Occipital lobe (tissue), 2 donors: ENCODE measurements around the gene PLAAT4. TPM values are rescaled to one million over a fixed set of nuclear protein-coding genes. Genes with fewer than 3 reads are reported as not detected.
"Not testable (repeated sequence)": the region's sequence is repeated elsewhere in the genome, so short reads cannot be mapped to it uniquely, and the experiment has no call there.

Experiments
- DNase-seq: peaks from one replicate; lab custom pipeline; 2025; lab: John Stamatoyannopoulos, UW
- total RNA-seq: library from RNA; depleted of rRNA; stranded (reverse); fragments of >200 nt; gene quantifications from one replicate; pipeline ENCODE4 v1.2.3, GENCODE V29; 2014

Gene PLAAT4
- total RNA-seq, 1 donor from 2014 or later: 2.3 TPM

DNA sequence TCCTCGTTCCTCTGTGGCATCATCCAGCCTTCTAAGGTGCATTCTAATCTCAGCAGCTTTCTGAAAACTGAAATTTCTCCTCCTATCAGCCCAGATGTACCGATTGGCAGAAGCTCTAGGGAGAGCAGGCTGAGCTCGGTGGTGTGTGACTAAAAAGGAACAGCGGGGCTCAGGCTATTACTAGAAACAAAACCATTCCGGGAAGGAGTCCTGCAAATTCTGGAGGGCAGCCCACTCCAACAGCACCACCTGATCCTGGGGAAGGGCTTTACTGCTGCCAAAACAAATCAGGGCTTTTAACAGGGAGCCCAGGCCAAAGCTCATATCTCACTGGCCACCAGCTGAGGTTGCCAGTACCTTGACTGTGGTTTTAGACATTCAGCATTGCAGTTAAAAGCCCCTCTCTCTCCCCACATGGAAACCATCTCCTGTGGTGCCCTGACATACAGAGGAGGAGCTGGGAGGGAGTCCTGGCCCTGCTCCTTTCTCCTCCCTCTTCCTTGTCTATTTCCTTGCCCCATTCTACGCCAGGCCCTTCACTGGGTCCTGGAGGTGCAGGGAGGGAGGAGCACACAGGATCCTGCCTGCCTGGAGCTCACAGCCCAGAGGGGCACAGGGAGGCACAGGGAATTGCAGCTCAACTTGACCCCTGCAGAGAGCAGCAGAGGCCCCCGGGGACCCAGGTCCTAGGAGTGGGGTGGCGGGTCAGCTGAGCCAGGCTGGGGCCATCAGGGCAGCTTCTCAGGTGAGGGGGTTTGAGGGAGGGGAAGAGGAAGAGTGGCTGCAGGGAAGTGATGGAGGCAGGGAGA lies 889 bp downstream of the PLAAT4 start:
- DNase-seq: peak; percentile 73

DNA sequence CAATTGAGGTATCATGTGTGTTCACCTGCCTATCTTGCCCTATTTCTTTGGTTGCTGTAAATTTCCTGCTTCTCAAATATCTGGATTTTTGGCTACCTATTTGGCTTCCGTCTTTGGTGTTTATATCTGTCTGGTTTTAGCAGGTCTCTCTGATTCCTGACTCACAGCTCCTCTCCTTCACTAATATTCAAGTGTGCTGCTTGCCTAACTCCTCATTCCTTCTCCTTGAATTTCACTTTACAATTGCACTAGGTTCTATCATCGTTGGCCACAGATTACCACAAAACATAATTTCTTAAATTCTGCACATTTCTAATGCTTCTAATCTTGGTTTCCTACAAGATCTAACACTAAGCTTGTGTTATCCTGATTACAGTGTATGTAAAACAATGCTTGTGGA lies 5.9 kb downstream of the PLAAT4 start:
- DNase-seq: not testable (repeated sequence)

DNA sequence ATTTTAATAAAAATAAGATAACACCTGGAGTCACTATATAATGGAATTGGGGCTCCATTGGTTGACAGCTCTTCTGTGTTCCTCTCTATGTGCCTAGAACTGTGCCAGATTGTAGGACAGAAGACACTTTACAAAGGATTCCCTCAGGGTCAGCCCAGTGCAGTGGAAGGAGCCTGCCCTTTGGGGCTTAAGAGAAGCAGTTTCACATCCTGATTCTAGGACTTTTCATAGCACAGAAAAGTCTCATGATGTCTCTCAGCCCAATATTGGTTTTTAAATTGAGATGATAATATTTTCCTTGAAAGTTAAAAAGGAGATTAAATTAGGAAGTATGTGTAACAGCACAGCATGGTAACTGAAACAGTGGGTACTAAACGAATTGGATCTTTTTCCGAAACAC lies 7.1 kb downstream of the PLAAT4 start:
- DNase-seq: no peak

GRCh38 chr11:63547061-63547460 lies 10.5 kb downstream of the PLAAT4 start:
- no peak for DNase-seq

DNA sequence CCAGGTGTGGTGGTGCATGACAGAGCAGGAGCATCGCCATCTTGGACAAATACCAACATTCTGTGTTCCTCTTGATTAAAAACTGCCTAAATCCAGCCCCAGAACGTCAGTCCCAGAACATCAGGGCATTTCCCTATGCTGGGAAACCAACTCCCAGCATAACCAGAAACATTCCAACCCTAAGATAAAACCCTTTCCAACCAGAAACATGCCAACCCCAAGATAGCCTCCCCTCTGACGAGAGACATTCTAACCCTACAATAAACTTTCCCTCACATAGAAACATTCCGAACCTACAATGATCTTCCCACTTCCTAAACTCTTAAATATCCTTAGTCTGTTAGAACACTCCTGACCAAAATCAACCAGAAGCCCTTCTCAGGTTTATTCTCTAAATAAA lies 11.6 kb downstream of the PLAAT4 start:
- DNase-seq: no peak

- DNase-seq: no peak
Observed at GRCh38 chr11:63549411-63549810, 12.8 kb downstream of the PLAAT4 start.

GRCh38 chr11:63550156-63550700 lies 13.6 kb downstream of the PLAAT4 start:
- DNase-seq: not testable (repeated sequence)

GRCh38 chr11:63551091-63551888 lies 14.7 kb downstream of the PLAAT4 start:
- DNase-seq: no peak

- no peak for DNase-seq
Observed at GRCh38 chr11:63551889-63552266, 15.3 kb downstream of the PLAAT4 start.

- no peak for DNase-seq
Observed at GRCh38 chr11:63552921-63553320, 16.3 kb downstream of the PLAAT4 start.

DNA sequence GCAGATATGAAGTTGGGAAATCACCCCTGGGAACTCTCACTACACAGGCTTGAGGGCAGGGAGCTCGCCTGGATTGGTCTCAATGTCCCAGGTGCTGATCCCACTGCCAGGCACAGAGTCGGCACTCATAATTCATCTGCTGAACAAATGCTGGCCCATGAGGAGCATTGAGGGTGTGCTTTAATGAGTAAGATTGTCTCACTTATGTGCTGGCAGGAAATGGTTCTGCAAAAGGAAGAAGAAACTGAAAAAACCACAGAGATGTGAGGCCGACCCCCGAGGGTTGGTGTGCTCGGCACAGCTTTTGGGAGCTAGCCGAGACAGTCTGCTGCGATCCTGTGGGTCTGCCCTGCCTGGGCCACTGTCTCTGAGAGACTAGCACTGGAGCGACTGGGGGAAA lies 17.2 kb downstream of the PLAAT4 start:
- DNase-seq: no peak

DNA sequence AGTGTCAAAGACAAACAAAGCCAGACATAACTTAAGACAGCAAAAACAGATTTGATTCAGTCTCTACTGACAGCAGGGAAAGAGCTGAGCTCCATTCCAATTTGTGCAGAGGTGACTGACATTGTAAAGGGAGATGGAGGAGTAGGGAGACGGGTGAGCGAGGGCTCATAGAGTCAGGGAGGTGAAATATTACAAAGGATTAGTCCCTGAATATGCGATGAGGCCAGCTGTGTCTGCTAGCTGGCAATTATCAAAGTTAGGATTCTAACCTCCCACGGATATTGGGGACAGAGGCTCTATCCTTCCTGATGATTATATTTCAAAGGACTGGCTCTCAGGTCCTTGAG lies 18.2 kb downstream of the PLAAT4 start:
- no peak for DNase-seq

DNA sequence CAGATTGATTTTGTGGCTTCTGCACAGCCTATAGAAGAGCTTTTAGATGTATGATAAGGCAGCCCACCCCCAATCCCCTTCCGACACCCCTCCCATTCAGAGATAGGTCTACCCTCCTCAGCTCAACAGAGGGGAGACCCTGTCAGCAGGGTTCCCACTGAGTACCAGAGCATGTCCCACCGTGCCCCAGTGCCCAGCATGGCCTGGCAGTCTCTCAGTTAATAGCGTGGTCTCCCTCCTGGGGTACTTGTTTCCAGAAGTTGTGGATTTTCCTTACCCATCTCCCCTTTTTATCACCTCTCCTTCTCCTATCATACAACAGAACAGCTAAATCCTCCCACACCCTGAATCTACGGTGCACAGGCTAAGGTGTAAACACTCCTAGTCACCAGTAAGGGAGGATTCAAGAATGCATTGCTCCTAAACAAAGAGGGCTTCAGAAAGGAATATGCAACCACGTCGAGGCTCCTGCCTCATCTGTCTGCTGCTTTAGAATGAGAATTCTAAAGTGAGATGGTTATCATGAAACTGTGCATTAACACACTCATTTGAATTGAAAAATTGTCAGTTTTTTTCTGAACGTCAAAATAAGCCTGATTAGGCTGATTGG lies 19.9 kb downstream of the PLAAT4 start:
- no peak for DNase-seq

- DNase-seq: no peak
Observed at GRCh38 chr11:63557570-63557969, 21.0 kb downstream of the PLAAT4 start.

GRCh38 chr11:63558459-63559157 lies 22.0 kb downstream of the PLAAT4 start:
- no peak for DNase-seq

- DNase-seq: no peak
Observed at GRCh38 chr11:63560506-63561180, 24.0 kb downstream of the PLAAT4 start.

DNA sequence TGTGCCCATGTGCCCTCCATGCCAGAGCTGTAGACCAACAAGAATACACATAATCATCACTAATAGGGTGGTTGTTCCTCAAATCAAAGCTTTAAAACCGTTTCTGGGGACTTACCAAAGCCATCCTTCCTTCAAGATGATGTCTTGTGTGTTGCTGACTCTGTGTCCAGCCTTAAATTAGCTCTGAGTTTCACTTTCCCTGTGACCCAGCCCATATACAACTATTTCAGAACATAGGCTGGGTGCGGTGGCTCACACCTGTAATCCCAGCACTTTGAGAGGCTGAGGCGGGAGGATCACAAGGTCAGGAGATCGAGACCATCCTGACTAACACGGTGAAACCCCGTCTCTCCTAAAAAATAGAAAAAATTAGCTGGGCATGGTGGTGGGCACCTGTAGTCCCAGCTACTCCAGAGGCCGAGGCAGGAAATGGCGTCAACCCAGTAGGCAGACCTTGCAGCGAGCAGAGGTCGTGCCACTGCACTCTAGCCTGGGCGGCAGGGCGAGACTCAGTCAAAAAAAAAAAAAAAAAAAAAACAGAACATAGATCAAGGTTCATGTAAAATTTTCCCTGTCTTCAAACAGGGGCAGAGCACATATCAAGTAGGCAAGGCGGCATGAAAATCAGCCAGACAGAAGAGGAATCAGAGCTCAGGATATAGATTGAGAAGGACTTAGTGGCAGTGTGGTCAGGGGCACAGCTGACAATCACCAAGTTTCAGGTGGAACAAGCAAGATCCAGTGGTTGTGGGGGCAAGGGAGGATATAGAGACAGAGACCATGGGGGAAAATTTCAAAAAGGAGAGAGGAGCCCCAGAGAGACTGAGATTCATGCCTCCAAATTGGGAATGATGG lies 26.8 kb downstream of the PLAAT4 start, which contains the start of gene PLAAT2:
Gene PLAAT2, minus strand, starts transcription at position 179 of the 855 bp plus-strand sequence. Its CDS starts 55 bp downstream, at position 124.
- DNase-seq: no peak

DNA sequence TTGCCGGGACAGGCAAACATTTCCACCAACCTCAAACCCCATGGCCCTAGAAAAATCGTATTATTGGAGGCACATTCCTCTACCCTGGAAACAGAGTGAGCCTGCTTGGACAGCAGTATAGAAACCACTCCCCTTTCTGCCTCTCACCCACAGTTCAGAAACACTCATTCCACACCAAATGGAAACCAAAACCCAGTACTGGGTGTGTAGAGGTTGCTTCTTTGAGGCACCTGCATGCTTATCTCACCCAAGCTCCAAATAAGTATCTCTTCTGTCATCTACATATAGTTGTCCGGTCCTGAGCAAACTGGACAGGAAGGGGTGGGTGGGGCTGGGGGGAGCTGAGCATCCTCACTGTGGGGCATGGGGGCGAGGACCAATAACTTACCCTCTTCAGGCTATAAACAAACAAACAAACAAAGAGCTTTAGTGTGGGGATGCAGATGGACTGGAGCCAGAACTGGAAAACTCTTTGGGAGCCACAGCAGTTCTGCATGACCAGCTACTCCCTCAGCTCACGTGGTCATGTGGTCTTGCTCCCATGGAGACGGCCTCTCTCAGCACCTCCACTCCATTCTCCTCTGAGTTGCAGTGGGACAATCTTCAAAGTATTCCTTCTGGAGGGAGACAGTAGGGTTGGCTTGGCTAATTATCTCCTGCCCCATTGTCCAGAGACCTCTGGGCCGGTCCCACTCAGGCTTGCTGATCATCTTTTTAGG lies 27.6 kb downstream of the PLAAT4 start:
- no peak for DNase-seq

DNA sequence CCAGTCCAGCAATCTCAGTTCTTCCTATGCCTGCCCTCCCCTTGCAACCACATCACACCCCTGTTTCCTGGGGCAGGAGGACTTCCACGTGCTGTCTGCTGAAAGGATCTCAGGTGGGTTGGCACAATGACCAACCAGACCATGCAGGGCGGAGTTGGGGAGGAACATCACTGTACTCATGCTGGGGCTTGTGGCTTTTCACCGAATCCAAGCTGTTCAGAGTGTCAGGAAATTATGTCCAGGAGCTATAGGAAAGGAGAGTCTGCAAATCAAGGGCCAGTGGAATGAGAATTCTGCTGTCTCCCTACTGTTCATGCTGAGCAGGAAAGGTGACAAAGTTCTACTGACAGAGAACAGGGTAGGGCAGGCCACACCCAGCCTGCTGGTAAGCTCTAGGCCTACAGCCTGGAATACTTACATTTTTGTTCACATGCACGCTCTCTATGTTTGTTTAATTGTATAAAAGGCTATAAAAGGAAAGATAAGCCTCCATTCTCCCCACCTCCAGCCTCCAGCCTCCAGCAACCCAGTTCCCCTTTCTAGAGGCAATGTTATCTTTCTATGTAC lies 28.3 kb downstream of the PLAAT4 start:
- DNase-seq: no peak
